DND-41 (cell line): Measurements from ENCODE around the gene CRY1.

ENCODE experiments used
- ATAC-seq: fragments of 200-7000 bp; cut with Tn5 transposase; 3 replicates; pipeline ENCODE4 v1.9.1; 2021; ENCODE audit warnings: low read depth; ENCODE audit not compliant: insufficient read depth
- DNase-seq: peaks from one replicate; pipeline ENCODE4 v3.0.0-alpha.2; 2020
- H2AFZ ChIP-seq: 2 replicates; pipeline ENCODE4 v1.6.0; 2012; ENCODE audit warnings: low read depth, low read length
- H3K27ac ChIP-seq: 2 replicates; pipeline ENCODE4 v1.5.1; 2012; ENCODE audit warnings: low read length, inconsistent platforms
- H3K27me3 ChIP-seq: fragments of 200-600 bp; sonication (generic); 2 replicates; pipeline ENCODE4 v1.6.0; 2012; ENCODE audit warnings: low read length, mild to moderate bottlenecking, inconsistent platforms; ENCODE audit not compliant: insufficient read depth, poor library complexity
- H3K36me3 ChIP-seq: 2 replicates; pipeline ENCODE4 v1.5.1; 2012; ENCODE audit warnings: low read length, inconsistent platforms; ENCODE audit not compliant: insufficient read depth
- H3K4me1 ChIP-seq: 2 replicates; pipeline ENCODE4 v1.5.1; 2012; ENCODE audit warnings: mild to moderate bottlenecking, low read length; ENCODE audit not compliant: insufficient read depth
- H3K4me2 ChIP-seq: 2 replicates; pipeline ENCODE4 v1.6.0; 2012; ENCODE audit warnings: mild to moderate bottlenecking, moderate library complexity, low read length, inconsistent platforms; ENCODE audit not compliant: insufficient read depth
- H3K4me3 ChIP-seq, 2 experiments: fragments of 200-600 bp in 1 of 2; shearing (Covaris generic) in 1 of 2; 2 replicates each; pipeline ENCODE4 v1.5.1; 2012 to 2016; ENCODE audit warnings: inconsistent platforms in 2 of 2, low read length in 2 of 2, mild to moderate bottlenecking in 2 of 2, low read depth in 1 of 2, moderate library complexity in 1 of 2
- H3K79me2 ChIP-seq: 2 replicates; pipeline ENCODE4 v1.6.0; 2012; ENCODE audit warnings: low read length, inconsistent platforms; ENCODE audit not compliant: insufficient read depth
- H3K9ac ChIP-seq: 2 replicates; pipeline ENCODE4 v1.6.0; 2012; ENCODE audit warnings: low read depth, mild to moderate bottlenecking, inconsistent platforms, low read length, moderate library complexity
- H3K9me3 ChIP-seq: 2 replicates; pipeline ENCODE4 v1.5.1; 2012; ENCODE audit warnings: low read length, moderate library complexity, mild to moderate bottlenecking, inconsistent platforms; ENCODE audit not compliant: insufficient read depth, severe bottlenecking
- H4K20me1 ChIP-seq: 2 replicates; pipeline ENCODE4 v1.6.0; 2012; ENCODE audit warnings: low read length; ENCODE audit not compliant: insufficient read depth
- EZH2 ChIP-seq: IDR thresholded peaks from 3 replicates; pipeline ENCODE4 v1.6.1; 2012; ENCODE audit warnings: borderline replicate concordance, low read depth, mild to moderate bottlenecking, moderate library complexity, low read length, inconsistent platforms; ENCODE audit not compliant: severe bottlenecking
- TF ChIP-seq, protein P1 (sequence below): IDR thresholded peaks from 2 replicates; pipeline ENCODE4 v1.5.1; 2012; ENCODE audit warnings: borderline replicate concordance, low read length, moderate library complexity, mild to moderate bottlenecking; ENCODE audit not compliant: poor library complexity, severe bottlenecking; ENCODE audit errors: extremely low read depth

CRY1 gene

DNA sequence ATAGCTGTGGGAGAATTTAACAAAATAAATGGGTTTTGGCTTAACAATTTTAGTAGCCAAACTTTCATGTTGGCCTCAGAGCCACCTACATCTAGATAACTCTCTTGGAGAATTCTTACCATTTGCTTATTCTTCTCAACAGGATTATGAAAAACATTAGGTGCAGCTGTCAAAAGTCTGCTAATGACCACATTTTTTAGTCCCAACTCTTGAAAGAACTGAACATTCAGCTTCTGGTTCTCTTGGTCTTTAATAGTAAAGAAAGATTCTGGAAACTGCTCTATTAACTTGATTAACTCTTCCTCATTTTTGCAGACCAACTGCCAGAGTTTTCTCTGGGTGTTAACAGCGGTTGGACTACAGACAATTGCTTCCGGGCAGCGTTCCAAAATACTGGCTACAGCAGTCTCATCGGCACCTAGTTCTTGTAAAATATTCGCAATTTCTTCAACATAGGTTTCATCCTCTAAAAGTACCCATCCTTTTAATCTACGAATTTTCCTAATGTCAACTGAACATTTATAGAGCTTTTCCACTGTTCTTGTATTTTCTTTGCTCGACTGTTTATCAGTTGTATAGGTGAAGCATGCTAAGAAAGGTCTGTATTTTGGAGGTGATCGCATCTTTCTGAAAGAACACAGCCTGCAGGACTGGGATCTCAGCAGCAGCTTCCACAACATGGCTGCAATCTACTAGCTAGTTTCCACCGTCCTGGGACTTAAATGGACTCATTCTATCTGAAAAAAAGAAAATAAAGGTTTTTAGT lies 115.1 kb downstream of the CRY1 start:
- Histone ChIP-seq H3K4me2 (no peak overlapping the region), H2AFZ (no peak overlapping the region), H3K27ac (no peak overlapping the region), H3K4me3 (no peak overlapping the region), H3K27me3 (no peaks in the 10 kb centered on the region), H3K9ac (no peak overlapping the region), H3K4me1 (no peaks in the 10 kb centered on the region), H3K79me2 (no peaks in the 10 kb centered on the region), H3K36me3 (peaks cover 11% of the 10 kb centered on the region; the same call in 1 of the 2 replicates), H4K20me1 (no peaks in the 10 kb centered on the region), H3K9me3 (no peaks in the 10 kb centered on the region)
- TF ChIP-seq, protein P1, sequence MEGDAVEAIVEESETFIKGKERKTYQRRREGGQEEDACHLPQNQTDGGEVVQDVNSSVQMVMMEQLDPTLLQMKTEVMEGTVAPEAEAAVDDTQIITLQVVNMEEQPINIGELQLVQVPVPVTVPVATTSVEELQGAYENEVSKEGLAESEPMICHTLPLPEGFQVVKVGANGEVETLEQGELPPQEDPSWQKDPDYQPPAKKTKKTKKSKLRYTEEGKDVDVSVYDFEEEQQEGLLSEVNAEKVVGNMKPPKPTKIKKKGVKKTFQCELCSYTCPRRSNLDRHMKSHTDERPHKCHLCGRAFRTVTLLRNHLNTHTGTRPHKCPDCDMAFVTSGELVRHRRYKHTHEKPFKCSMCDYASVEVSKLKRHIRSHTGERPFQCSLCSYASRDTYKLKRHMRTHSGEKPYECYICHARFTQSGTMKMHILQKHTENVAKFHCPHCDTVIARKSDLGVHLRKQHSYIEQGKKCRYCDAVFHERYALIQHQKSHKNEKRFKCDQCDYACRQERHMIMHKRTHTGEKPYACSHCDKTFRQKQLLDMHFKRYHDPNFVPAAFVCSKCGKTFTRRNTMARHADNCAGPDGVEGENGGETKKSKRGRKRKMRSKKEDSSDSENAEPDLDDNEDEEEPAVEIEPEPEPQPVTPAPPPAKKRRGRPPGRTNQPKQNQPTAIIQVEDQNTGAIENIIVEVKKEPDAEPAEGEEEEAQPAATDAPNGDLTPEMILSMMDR = no peak
- no peak for TF ChIP-seq EZH2
- DNase-seq = no peak
- no peak for ATAC-seq

DNA sequence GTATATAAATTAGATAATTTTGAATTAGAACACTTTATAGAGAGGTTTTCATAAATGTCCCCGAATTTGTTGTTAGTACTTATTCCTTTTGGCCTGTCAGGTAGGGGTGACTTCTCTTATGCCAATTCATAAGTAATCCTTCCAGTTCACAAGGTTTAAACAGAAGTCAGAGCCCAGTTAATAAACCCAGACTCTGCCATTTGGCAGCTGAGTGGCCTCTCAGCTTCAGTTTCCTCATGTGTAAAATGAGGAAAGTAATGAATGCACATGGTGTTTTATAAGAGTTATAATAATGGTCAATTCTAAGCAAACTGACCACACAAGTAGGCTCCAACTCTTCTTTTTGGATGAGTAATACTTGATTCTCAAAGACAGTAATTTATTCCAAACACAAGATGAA lies 116.7 kb downstream of the CRY1 start:
- Histone ChIP-seq H3K36me3 (peaks cover 19% of the 10 kb centered on the region; the same call in 1 of the 2 replicates), H3K4me1 (no peaks in the 10 kb centered on the region), H3K79me2 (no peaks in the 10 kb centered on the region), H3K27me3 (no peaks in the 10 kb centered on the region), H3K4me2 (no peak overlapping the region), H3K4me3 (no peak overlapping the region), H4K20me1 (no peaks in the 10 kb centered on the region), H2AFZ (no peak overlapping the region), H3K9ac (no peak overlapping the region), H3K27ac (no peak overlapping the region), H3K9me3 (no peaks in the 10 kb centered on the region)
- no peak for TF ChIP-seq EZH2
- TF ChIP-seq, protein P1 = no peak
- ATAC-seq (no peak), DNase-seq (no peak)

DNA sequence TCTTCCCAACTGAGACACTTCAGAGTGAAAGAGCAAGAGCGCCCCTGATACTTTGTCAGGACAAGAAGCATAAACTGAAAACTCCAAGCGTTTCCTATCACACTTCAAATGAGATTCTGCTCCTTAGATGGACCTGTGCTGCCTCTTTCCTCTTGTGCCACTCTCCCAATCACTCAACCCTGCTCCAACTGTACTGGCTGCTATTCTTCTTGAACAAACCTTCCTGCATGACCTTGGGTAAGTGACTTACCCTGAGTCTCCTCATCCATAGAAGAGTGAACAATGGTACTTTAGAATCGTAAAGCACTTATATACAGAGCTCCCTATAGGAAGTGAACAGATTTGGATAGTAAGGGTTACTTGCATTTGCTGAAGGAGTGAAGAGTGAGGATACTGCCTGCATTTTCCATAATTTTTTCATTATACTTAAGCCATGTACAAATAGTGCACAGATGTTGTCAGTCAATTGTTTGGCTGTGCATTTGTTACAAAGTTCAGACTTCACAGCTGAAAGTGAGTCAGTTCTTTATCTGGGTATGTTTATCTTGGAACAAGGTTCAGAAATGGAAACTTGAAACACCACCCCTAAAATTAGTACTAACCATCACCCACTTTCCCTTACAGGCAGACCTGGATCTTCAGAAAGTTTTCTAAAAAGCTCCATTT lies 117.2 kb downstream of the CRY1 start:
- H3K9me3 ChIP-seq = no peaks in the 10 kb centered on the region
- H3K79me2 ChIP-seq = no peaks in the 10 kb centered on the region
- H3K27ac ChIP-seq = no peak overlapping the region
- no peak overlapping the region for H2AFZ ChIP-seq
- no peak for ATAC-seq
- H3K9ac ChIP-seq = no peak overlapping the region
- H3K27me3 ChIP-seq = no peaks in the 10 kb centered on the region
- H4K20me1 ChIP-seq = 0 out of 2 replicates have a peak, but pooled peaks cover under 1% of the 10 kb centered on the region
- peaks cover 24% of the 10 kb centered on the region for H3K36me3 ChIP-seq
- H3K4me3 ChIP-seq = no peak overlapping the region
- no peak overlapping the region for H3K4me2 ChIP-seq
- no peaks in the 10 kb centered on the region for H3K4me1 ChIP-seq
- DNase-seq = no peak
- TF ChIP-seq, protein P1 = no peak
- no peak for TF ChIP-seq EZH2
